ENCODE data around the gene LDLRAD3. TPM values are rescaled to one million over a fixed set of nuclear protein-coding genes. Genes with fewer than 3 reads are reported as not detected.

LDLRAD3 gene
- total RNA-seq, 1 donor from 2014 or later = 35.6 TPM

GRCh38 chr11:36013950-36014897, 70.4 kb downstream of the LDLRAD3 start:
- no peaks in the 10 kb centered on the region for H3K36me3 ChIP-seq
- no peak overlapping the region for H3K4me3 Mint-ChIP-seq
- H3K79me2 ChIP-seq (ENCODE audit: low read depth) = peaks cover 98% of the 10 kb centered on the region
- no peaks in the 10 kb centered on the region for H3K27me3 Mint-ChIP-seq (ENCODE audit: insufficient read depth, low read depth)
- peaks cover 20% of the 10 kb centered on the region for H3K4me1 ChIP-seq
- H4K20me1 ChIP-seq (ENCODE audit: low read depth) = peaks cover 25% of the 10 kb centered on the region
- DNase-seq (ENCODE audit: low spot score) = no peak
- no peaks in the 10 kb centered on the region for H3K36me3 Mint-ChIP-seq
- no peak overlapping the region for H3K4me3 ChIP-seq
- TF ChIP-seq, protein P1, sequence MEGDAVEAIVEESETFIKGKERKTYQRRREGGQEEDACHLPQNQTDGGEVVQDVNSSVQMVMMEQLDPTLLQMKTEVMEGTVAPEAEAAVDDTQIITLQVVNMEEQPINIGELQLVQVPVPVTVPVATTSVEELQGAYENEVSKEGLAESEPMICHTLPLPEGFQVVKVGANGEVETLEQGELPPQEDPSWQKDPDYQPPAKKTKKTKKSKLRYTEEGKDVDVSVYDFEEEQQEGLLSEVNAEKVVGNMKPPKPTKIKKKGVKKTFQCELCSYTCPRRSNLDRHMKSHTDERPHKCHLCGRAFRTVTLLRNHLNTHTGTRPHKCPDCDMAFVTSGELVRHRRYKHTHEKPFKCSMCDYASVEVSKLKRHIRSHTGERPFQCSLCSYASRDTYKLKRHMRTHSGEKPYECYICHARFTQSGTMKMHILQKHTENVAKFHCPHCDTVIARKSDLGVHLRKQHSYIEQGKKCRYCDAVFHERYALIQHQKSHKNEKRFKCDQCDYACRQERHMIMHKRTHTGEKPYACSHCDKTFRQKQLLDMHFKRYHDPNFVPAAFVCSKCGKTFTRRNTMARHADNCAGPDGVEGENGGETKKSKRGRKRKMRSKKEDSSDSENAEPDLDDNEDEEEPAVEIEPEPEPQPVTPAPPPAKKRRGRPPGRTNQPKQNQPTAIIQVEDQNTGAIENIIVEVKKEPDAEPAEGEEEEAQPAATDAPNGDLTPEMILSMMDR (IDR thresholded peaks at IDR 0.05) = no peak
- TF ChIP-seq EZH2 (IDR thresholded peaks at IDR 0.05) (no peak), EZH2phosphoT487 (IDR thresholded peaks at IDR 0.05) (no peak)
- H2AFZ ChIP-seq (replicated peaks) = no peak overlapping the region
- peaks cover 11% of the 10 kb centered on the region for H3K4me1 Mint-ChIP-seq
- H3K9ac ChIP-seq = no peak overlapping the region
- no peaks in the 10 kb centered on the region for H3K9me3 Mint-ChIP-seq
- H3K9me3 ChIP-seq (ENCODE audit: low read depth) = no peaks in the 10 kb centered on the region
- H3K27me3 ChIP-seq = no peaks in the 10 kb centered on the region
- no peak overlapping the region for H3K27ac ChIP-seq
- H3K4me2 ChIP-seq = no peak overlapping the region
- H3F3A ChIP-seq (ENCODE audit: low read depth) = no peaks in the 10 kb centered on the region
- H3K27ac Mint-ChIP-seq = no peak overlapping the region

- Histone ChIP-seq H3K79me2 (ENCODE audit: low read depth) (peaks cover 98% of the 10 kb centered on the region), H3K9ac (no peak overlapping the region), H3K4me1 (peaks cover 17% of the 10 kb centered on the region), H3F3A (ENCODE audit: low read depth) (no peaks in the 10 kb centered on the region), H4K20me1 (ENCODE audit: low read depth) (peaks cover 32% of the 10 kb centered on the region), H3K27ac (no peak overlapping the region), H3K27me3 (no peaks in the 10 kb centered on the region), H3K4me2 (no peak overlapping the region), H3K36me3 (no peaks in the 10 kb centered on the region), H3K9me3 (ENCODE audit: low read depth) (no peaks in the 10 kb centered on the region), H3K4me3 (no peak overlapping the region), H2AFZ (replicated peaks) (no peak overlapping the region)
- Mint-ChIP-seq H3K36me3 (no peaks in the 10 kb centered on the region), H3K27ac (no peak overlapping the region), H3K4me1 (peaks cover 12% of the 10 kb centered on the region), H3K27me3 (ENCODE audit: insufficient read depth, low read depth) (no peaks in the 10 kb centered on the region), H3K9me3 (no peaks in the 10 kb centered on the region), H3K4me3 (no peak overlapping the region)
- no peak for DNase-seq (ENCODE audit: low spot score)
- TF ChIP-seq EZH2 (IDR thresholded peaks at IDR 0.05) (no peak), EZH2phosphoT487 (IDR thresholded peaks at IDR 0.05) (no peak)
- TF ChIP-seq, protein P1 (IDR thresholded peaks at IDR 0.05) = no peak
Measured at GRCh38 chr11:36014898-36015665, 71.2 kb downstream of the LDLRAD3 start.

DNA sequence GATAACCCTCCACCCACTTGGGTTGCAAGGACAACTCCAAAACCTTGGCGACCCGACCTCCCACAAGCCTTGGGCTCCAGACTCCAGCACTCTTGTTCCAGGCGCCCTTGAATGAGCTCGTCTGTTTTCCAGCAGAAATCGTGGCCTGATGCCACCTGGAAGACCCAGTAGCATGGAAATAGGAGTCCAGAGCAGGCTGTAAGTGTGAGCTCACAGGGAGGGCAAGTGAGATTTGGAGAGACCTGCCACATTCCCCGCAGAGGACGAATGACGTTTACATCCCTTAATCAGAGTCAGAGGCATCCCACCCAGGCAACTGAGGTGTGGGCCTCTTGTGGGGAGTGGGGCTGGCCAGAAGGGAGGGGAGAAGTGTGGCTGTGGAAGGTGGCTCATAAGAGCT, 71.9 kb downstream of the LDLRAD3 start:
- TF ChIP-seq, protein P1 (IDR thresholded peaks at IDR 0.05) = no peak
- no peak for TF ChIP-seq EZH2phosphoT487 (IDR thresholded peaks at IDR 0.05)
- TF ChIP-seq EZH2 (IDR thresholded peaks at IDR 0.05) = no peak
- Histone ChIP-seq H2AFZ (replicated peaks) (no peak overlapping the region), H3K9ac (no peak overlapping the region), H3K36me3 (no peaks in the 10 kb centered on the region), H3K4me2 (no peak overlapping the region), H3K4me3 (no peak overlapping the region), H3K79me2 (ENCODE audit: low read depth) (peaks cover 98% of the 10 kb centered on the region), H4K20me1 (ENCODE audit: low read depth) (peaks cover 39% of the 10 kb centered on the region), H3K9me3 (ENCODE audit: low read depth) (no peaks in the 10 kb centered on the region), H3K4me1 (peaks cover 17% of the 10 kb centered on the region), H3F3A (ENCODE audit: low read depth) (no peaks in the 10 kb centered on the region), H3K27ac (no peak overlapping the region), H3K27me3 (no peaks in the 10 kb centered on the region)
- H3K4me3 Mint-ChIP-seq = no peak overlapping the region
- H3K4me1 Mint-ChIP-seq = peaks cover 16% of the 10 kb centered on the region
- no peak overlapping the region for H3K27ac Mint-ChIP-seq
- H3K27me3 Mint-ChIP-seq (ENCODE audit: insufficient read depth, low read depth) = no peaks in the 10 kb centered on the region
- H3K9me3 Mint-ChIP-seq = no peaks in the 10 kb centered on the region
- no peak for DNase-seq (ENCODE audit: low spot score)
- H3K36me3 Mint-ChIP-seq = no peaks in the 10 kb centered on the region
